ENCODE results near the gene KISS1. TPM values are rescaled to one million over a fixed set of nuclear protein-coding genes. Genes with fewer than 3 reads are reported as not detected.

The KISS1 gene
- total RNA-seq, 4 donors from 2014 or later = not detected

GRCh38 chr1:204222006-204222763 is 25.9 kb upstream of the KISS1 start:
- TF ChIP-seq POLR2AphosphoS5 (IDR thresholded peaks at IDR 0.05) = no peak
- WGBS, 2 donors (ENCODE audit: low coverage in 1 of 2) = 79% methylated on average over 8 of the region's 8 CpGs; no CpG with 5 or more reads in 1 of the 2 donors
- in situ Hi-C loops (cut with MboI; ENCODE audit: low pct_ligation_motif_present in 1 of 4, low pct_unique_long_range_greater_than_20kb in 1 of 4, low sequenced_read_pairs in 3 of 4) = loop anchor here in 1 of 4 donors (10.0 kb wide), 1 partner anchor 143 kb away; no protein-coding TSS in a partner anchor

DNA sequence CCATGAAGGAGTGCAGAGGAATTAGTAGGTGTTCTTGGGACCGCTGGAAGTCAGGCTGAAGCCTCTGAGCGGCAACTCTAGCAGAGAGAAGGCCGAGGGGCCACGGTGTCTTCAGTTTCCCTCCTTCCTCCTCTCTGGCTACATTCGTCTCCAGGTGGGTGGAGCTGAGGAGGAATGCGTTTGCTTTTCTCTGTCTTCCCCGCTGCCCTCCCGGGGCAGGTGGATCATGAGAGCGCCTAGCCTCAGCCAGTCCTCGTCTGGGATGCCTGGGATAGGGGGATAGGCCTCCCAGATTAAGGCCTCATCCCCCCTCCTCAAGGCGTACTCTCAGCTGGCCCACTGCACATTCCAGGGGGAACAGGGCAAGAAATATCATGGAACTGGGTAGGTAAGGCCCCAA is 25.0 kb upstream of the KISS1 start:
- intact Hi-C loops (cut with DNase I; ENCODE audit: low total_unique reads) = no loop called here
- no peak overlapping the region for H3K27ac ChIP-seq
- DNase-seq = no peak

More at GRCh38 chr1:204222006-204222763, 25.9 kb upstream of the KISS1 start:
- no peaks in the 10 kb centered on the region for H3K9me3 ChIP-seq
- DNase-seq = no peak
- intact Hi-C loops (cut with DNase I; ENCODE audit: low total_unique reads) = no loop called here
- H3K27ac ChIP-seq = no peak overlapping the region
- H3K36me3 ChIP-seq = no peaks in the 10 kb centered on the region
- no peaks in the 10 kb centered on the region for H3K27me3 ChIP-seq
- no peak overlapping the region for H3K4me3 ChIP-seq
- peaks cover 0 to 8% (median 7%) of the 10 kb centered on the region in 4 donors for H3K4me1 ChIP-seq

GRCh38 chr1:204219971-204220616 is 23.8 kb upstream of the KISS1 start:
- Histone ChIP-seq H3K9me3 (no peaks in the 10 kb centered on the region), H3K27me3 (no peaks in the 10 kb centered on the region), H3K4me3 (no peak overlapping the region), H3K27ac (no peak overlapping the region), H3K4me1 (no peaks in the 10 kb centered on the region), H3K36me3 (no peaks in the 10 kb centered on the region)
- TF ChIP-seq CTCF (IDR thresholded peaks at IDR 0.05) (no peak), EP300 (IDR thresholded peaks at IDR 0.05; ENCODE audit: low read depth) (no peak), POLR2A (IDR thresholded peaks at IDR 0.05) (no peak), POLR2AphosphoS5 (IDR thresholded peaks at IDR 0.05) (no peak)
- DNase-seq = no peak
- in situ Hi-C loops (cut with MboI; ENCODE audit: low pct_ligation_motif_present in 1 of 4, low pct_unique_long_range_greater_than_20kb in 1 of 4, low sequenced_read_pairs in 3 of 4) = loop anchor here in 1 of 4 donors (10.0 kb wide), 1 partner anchor 145 kb away; no protein-coding TSS in a partner anchor
- intact Hi-C loops (cut with DNase I; ENCODE audit: low total_unique reads) = loop anchor here (1.0 kb wide), 1 partner anchor 154 kb away; no protein-coding TSS in a partner anchor
- WGBS, 2 donors (ENCODE audit: low coverage in 1 of 2) = 76 to 86% methylated on average over 6 to 10 of the region's 10 CpGs

More for the DNA sequence above, 25.0 kb upstream of the KISS1 start:
- no peaks in the 10 kb centered on the region for H3K36me3 ChIP-seq
- no peaks in the 10 kb centered on the region for H3K9me3 ChIP-seq
- H3K27me3 ChIP-seq = no peaks in the 10 kb centered on the region
- TF ChIP-seq EP300 (IDR thresholded peaks at IDR 0.05; ENCODE audit: low read depth) (no peak), POLR2AphosphoS5 (IDR thresholded peaks at IDR 0.05) (no peak), CTCF (IDR thresholded peaks at IDR 0.05) (no peak), POLR2A (IDR thresholded peaks at IDR 0.05) (no peak)
- no peak overlapping the region for H3K4me3 ChIP-seq
- 67% methylated on average over 11 of the region's 11 CpGs; no CpG with 5 or more reads in 1 of the 2 donors for WGBS, 2 donors (ENCODE audit: low coverage in 1 of 2)
- in situ Hi-C loops (cut with MboI; ENCODE audit: low pct_ligation_motif_present in 1 of 4, low pct_unique_long_range_greater_than_20kb in 1 of 4, low sequenced_read_pairs in 3 of 4) = loop anchor here in 1 of 4 donors (10.0 kb wide), 1 partner anchor 144 kb away; no protein-coding TSS in a partner anchor
- no peaks in the 10 kb centered on the region for H3K4me1 ChIP-seq

GRCh38 chr1:204218552-204218951 is 22.3 kb upstream of the KISS1 start:
- Histone ChIP-seq H3K4me3 (no peak overlapping the region), H3K36me3 (no peaks in the 10 kb centered on the region), H3K4me1 (peaks cover 0 to 9% (median 4%) of the 10 kb centered on the region in 4 donors), H3K27me3 (no peaks in the 10 kb centered on the region), H3K9me3 (no peaks in the 10 kb centered on the region), H3K27ac (no peak overlapping the region)
- TF ChIP-seq EP300 (IDR thresholded peaks at IDR 0.05; ENCODE audit: low read depth) = no peak
- TF ChIP-seq POLR2A (IDR thresholded peaks at IDR 0.05) = no peak
- no peak for TF ChIP-seq POLR2AphosphoS5 (IDR thresholded peaks at IDR 0.05)
- TF ChIP-seq CTCF (IDR thresholded peaks at IDR 0.05) = no peak
- intact Hi-C loops (cut with DNase I; ENCODE audit: low total_unique reads) = no loop called here
- no peak for DNase-seq
- 47% methylated on average over 2 of the region's 2 CpGs; no CpG with 5 or more reads in 1 of the 2 donors for WGBS, 2 donors (ENCODE audit: low coverage in 1 of 2)
- in situ Hi-C loops (cut with MboI; ENCODE audit: low pct_ligation_motif_present in 1 of 4, low pct_unique_long_range_greater_than_20kb in 1 of 4, low sequenced_read_pairs in 3 of 4) = no loop called here

All from transverse colon (tissue), 4 donors.